Activated CD8-positive, alpha-beta memory T cell treated with anti-CD3 and anti-CD28 coated beads, Interleukin-2, amount 10 ng/mL, durations not matched to agents 7 days and 5 days (primary cell): ENCODE measurements around the gene KMT2C. TPM values are rescaled to one million over a fixed set of nuclear protein-coding genes. Genes with fewer than 3 reads are reported as not detected.

Experiments used
- ATAC-seq: fragments of 150-1000 bp; cut with Tn5 transposase; one replicate; pipeline ENCODE4 v1.10.0; 2021; ENCODE audit warnings: moderate library complexity
- CTCF ChIA-PET: fragments of 350-600 bp; sonication (Branson Sonifier 250); formaldehyde crosslinking; loops from one replicate; lab custom pipeline; 2021; ENCODE audit warnings: antibody characterized with exemption; lab: Charles Lee
- DNase-seq: peaks from one replicate; pipeline ENCODE4 v3.0.0-alpha.2; 2020
- H3K27ac Mint-ChIP-seq: one replicate; pipeline ENCODE4 v1.8.0; 2021; ENCODE audit warnings: mild to moderate bottlenecking, mixed read lengths
- H3K27me3 Mint-ChIP-seq: one replicate; pipeline ENCODE4 v1.8.0; 2021; ENCODE audit warnings: mixed read lengths
- H3K36me3 Mint-ChIP-seq: one replicate; pipeline ENCODE4 v1.8.0; 2021; ENCODE audit warnings: mild to moderate bottlenecking, mixed read lengths
- H3K4me1 Mint-ChIP-seq: one replicate; pipeline ENCODE4 v1.8.0; 2021; ENCODE audit warnings: mixed read lengths
- H3K4me3 Mint-ChIP-seq: one replicate; pipeline ENCODE4 v1.8.0; 2021; ENCODE audit warnings: mild to moderate bottlenecking, moderate library complexity, mixed read lengths
- H3K9me3 Mint-ChIP-seq: one replicate; pipeline ENCODE4 v1.8.0; 2022; ENCODE audit warnings: low read depth, mixed read lengths
- total RNA-seq, 2 experiments: library from RNA; stranded (reverse); gene quantifications; one replicate each; pipeline ENCODE4 v1.2.3, GENCODE V29; 2021

The KMT2C gene
- total RNA-seq, 2 experiments from 2014 or later = 58.2 to 86.6 TPM

DNA sequence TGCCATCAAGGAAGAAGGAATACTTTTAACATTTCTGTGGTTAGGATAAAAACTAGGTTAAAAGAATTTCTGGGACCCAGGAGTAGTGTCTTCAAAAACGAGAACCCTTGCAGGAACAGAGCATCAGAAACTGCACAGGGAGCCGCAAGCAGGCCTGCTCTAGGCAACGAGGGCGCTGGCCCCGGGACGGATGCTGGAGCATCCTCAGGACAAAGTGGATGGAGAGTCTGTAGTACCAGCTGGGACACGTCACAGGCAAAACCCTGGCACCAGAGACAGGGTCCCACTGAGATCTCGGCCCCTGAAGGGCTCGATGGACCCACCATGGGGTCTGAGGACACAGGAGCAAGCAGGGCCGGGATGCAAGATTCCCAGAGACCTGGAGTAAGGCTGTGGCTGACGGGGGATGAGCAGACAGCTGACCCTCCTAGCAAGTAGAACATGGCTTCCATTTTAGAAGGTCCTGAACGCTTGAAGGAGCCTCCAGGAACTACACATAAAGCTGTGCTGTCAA is 303.8 kb downstream of the KMT2C start:
- Mint-ChIP-seq H3K27me3 (no peaks in the 10 kb centered on the region), H3K36me3 (peaks cover 30% of the 10 kb centered on the region), H3K9me3 (peaks cover 4% of the 10 kb centered on the region), H3K27ac (no peak overlapping the region), H3K4me1 (no peaks in the 10 kb centered on the region), H3K4me3 (no peak overlapping the region)
- CTCF ChIA-PET = no interaction called here
- no peak for ATAC-seq
- no peak for DNase-seq

DNA sequence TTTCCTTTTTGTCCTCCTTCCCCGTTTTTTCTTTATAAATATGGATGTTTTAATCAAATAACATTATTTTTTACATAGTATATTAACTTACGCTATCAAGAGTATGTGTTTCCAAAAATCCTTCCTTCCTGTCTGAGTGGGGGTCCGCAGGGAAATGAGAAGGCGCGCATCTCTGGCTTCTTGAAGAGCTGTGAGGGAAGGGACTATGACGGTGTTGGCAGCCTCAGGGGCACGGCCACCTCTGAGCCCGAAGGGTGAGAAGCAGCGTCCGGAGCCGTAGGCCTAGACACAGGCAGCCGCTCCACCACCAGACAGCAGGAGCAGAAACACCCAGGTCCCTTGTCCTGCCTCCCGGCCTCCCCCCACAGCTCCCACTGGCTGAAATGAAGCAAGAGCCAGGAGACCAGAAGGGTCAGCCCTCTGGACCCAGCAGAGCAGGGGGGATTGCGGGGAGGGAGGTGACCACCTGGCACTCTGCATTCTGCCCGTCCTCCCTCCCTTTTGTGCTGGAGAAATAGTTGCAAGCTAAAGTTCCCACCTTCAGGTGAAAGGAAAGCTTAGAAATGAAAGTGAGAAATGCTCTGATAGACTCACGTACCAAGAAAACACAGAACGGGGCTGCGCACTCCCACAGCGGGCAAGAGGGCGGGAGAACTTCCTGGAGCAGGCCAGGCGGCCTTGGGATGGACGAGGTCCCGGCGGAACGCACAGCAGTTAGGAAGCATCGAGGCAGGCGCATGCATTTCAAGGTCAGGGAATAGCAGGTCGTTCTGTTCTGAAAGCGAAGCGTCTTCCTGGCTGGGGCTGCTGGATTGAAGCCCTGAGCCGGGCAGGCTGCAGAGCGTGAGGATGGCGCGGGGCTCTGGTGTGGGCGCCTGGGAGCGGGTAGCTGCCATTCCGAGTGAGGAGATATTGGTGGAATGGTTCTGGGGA is 304.9 kb downstream of the KMT2C start:
- H3K9me3 Mint-ChIP-seq = peaks cover 6% of the 10 kb centered on the region
- H3K4me3 Mint-ChIP-seq = no peak overlapping the region
- peaks cover 32% of the 10 kb centered on the region for H3K36me3 Mint-ChIP-seq
- ATAC-seq (no peak), DNase-seq (no peak)
- CTCF ChIA-PET = no interaction called here
- H3K4me1 Mint-ChIP-seq = no peaks in the 10 kb centered on the region
- H3K27ac Mint-ChIP-seq = no peak overlapping the region
- no peaks in the 10 kb centered on the region for H3K27me3 Mint-ChIP-seq

DNA sequence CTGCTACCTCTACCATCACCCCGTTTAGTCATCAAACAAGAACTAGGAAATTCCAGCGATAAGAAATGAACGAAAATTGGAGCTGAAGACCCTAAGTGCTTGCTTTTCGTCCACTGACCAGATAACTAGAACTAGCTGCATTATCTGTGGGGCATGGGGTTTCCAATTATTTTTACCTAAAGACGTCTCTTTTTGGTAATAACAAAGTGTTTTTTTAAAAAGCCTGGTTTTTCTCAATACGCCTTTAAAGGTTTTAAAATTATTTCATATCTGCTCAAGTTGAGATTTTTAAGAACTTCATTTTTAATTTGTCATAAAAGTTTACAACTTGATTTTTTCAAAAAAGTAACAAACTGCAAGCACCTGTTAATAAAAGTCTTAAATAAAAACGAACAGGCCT is 306.1 kb downstream of the KMT2C start:
- DNase-seq (no peak), ATAC-seq (no peak)
- peaks cover 41% of the 10 kb centered on the region for H3K36me3 Mint-ChIP-seq
- H3K27me3 Mint-ChIP-seq = no peaks in the 10 kb centered on the region
- no peak overlapping the region for H3K4me3 Mint-ChIP-seq
- peaks cover 10% of the 10 kb centered on the region for H3K9me3 Mint-ChIP-seq
- CTCF ChIA-PET = no interaction called here
- H3K4me1 Mint-ChIP-seq = no peaks in the 10 kb centered on the region
- no peak overlapping the region for H3K27ac Mint-ChIP-seq

DNA sequence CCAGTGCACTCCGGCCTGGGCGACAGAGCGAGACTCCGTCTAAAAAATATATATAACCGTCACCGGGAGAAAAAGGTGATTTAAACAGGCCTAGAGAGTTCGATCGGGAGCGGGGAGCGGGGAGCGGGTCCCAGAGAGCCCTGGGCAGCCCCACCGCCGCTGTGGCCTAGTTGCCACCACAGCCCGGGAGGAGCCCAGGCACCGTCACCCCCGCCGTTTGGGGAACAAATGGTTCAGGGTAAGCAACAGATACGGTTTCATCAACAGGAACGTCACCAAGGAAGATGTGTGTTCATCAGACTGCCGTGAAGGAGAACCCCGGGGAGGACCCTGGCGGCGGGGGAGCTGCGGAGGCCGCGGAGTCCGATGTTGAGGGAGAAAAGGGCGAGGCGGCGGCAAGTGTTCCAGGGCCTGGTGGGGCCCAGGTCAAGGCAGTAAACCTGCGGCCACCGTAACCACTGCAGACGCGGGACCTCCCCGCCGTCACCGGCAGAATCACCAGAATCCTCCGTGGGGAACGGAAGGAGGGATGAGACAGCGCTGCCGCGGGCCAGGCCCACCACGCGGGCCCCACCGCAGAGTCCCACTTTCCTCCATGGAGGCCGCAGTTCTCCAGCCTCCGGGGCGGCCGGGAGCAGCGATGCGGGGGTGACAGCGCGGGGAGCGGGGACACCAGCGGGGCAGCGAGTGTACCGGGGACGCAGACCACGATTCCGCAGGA is 306.9 kb downstream of the KMT2C start:
- H3K4me1 Mint-ChIP-seq = no peaks in the 10 kb centered on the region
- H3K27me3 Mint-ChIP-seq = no peaks in the 10 kb centered on the region
- CTCF ChIA-PET = no interaction called here
- no peak overlapping the region for H3K4me3 Mint-ChIP-seq
- no peak for DNase-seq
- peaks cover 48% of the 10 kb centered on the region for H3K36me3 Mint-ChIP-seq
- H3K9me3 Mint-ChIP-seq = peaks cover 16% of the 10 kb centered on the region
- no peak for ATAC-seq
- H3K27ac Mint-ChIP-seq = no peak overlapping the region

DNA sequence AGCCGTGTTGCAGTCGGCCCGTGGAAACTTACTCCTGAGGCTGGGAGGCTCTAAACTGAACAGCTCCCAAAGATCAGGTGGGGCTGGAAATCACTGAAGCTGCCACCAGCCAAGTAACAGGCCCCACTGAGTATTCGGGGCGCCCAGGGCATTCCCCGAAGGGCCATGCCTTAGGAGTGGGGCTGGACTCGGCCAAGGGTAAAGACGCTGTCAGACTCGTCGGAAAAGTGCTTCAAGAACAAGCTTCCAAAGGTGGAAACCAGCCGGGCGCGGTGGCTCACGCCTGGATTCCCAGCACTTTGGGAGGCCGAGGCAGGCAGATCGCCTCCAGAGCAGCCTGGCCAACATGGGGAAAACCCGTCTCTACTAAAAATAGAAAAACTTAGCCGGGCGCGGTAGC is 307.6 kb downstream of the KMT2C start:
- Mint-ChIP-seq H3K4me1 (no peaks in the 10 kb centered on the region), H3K27me3 (no peaks in the 10 kb centered on the region), H3K4me3 (no peak overlapping the region), H3K27ac (no peak overlapping the region), H3K9me3 (peaks cover 16% of the 10 kb centered on the region), H3K36me3 (peaks cover 52% of the 10 kb centered on the region)
- DNase-seq = no peak
- no peak for ATAC-seq
- CTCF ChIA-PET = no interaction called here

DNA sequence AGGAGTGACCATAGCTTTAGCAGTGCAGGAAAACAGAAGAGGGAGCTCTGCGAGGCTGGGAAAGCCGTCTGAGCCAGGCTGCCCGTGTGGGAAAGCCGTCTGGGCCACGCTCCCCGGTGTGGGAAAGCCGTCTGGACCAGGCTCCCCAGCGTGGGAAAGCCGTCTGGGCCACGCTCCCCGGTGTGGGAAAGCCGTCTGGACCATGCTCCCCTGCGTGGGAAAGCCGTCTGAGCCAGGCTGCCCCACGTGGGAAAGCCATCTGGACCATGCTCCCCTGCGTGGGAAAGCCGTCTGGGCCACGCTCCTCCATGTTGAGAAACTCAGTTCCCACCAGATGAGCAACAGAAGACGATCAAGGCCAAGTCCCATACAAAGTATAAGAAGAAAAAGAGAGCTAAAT is 308.6 kb downstream of the KMT2C start:
- CTCF ChIA-PET = interaction anchor here (0.7 to 1.1 kb wide), 2 partner anchors 8 to 32 kb away, joined by 3 to 4 read pairs; no protein-coding TSS in a partner anchor
- H3K36me3 Mint-ChIP-seq = peaks cover 63% of the 10 kb centered on the region
- H3K27me3 Mint-ChIP-seq = no peaks in the 10 kb centered on the region
- peaks cover 19% of the 10 kb centered on the region for H3K9me3 Mint-ChIP-seq
- no peaks in the 10 kb centered on the region for H3K4me1 Mint-ChIP-seq
- ATAC-seq (no peak), DNase-seq (no peak)
- H3K4me3 Mint-ChIP-seq = no peak overlapping the region
- H3K27ac Mint-ChIP-seq = no peak overlapping the region

GRCh38 chr7:152126741-152127140 is 309.1 kb downstream of the KMT2C start:
- ATAC-seq = no peak
- Mint-ChIP-seq H3K36me3 (peaks cover 67% of the 10 kb centered on the region), H3K27me3 (no peaks in the 10 kb centered on the region), H3K27ac (no peak overlapping the region), H3K4me3 (no peak overlapping the region), H3K4me1 (no peaks in the 10 kb centered on the region), H3K9me3 (peaks cover 19% of the 10 kb centered on the region)
- CTCF ChIA-PET = interaction anchor here (1.1 kb wide), 1 partner anchor 9 kb away, joined by 4 read pairs; no protein-coding TSS in a partner anchor
- DNase-seq = no peak

DNA sequence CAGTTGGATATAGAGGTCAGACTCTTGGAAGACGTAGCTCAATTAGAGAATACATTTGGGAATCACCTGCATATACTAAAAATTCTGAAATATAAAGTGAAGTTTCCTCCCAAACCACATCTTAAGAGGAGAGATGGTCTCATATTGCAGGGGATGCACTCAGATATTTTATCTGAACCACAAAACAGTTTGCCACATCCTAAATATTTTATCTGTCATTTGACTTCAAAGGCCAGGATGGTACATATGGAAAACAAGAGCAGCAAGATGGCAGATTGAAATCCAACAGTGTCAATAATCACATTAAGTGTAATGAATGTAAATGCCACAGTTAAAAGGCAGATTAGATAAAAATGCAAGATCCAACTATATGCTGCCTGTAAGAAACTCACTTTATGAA is 313.3 kb downstream of the KMT2C start:
- Mint-ChIP-seq H3K9me3 (peaks cover 18% of the 10 kb centered on the region), H3K27ac (no peak overlapping the region), H3K27me3 (no peaks in the 10 kb centered on the region), H3K4me3 (no peak overlapping the region), H3K4me1 (no peaks in the 10 kb centered on the region), H3K36me3 (peaks cover 78% of the 10 kb centered on the region)
- DNase-seq (no peak), ATAC-seq (no peak)
- CTCF ChIA-PET = no interaction called here

DNA sequence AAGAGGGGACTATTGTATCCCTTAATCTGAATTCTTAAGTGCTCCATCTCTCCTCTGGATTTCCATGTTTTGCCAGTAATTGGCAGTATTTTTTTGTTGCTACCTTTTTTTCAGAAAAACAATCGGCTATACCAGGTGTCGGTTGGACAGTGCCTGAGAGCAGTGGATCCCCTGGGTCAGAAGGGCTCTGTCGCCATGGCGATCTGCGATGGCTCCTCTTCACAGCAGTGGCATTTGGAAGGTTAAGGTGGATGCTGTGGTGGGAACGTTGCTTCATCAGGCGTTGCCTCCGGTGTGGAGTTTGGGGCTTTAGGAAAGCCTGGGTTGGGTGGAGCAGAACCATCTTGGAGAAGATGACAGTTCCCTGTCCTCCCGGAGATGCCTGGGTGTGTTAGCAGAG is 314.4 kb downstream of the KMT2C start:
- no peak overlapping the region for H3K27ac Mint-ChIP-seq
- H3K9me3 Mint-ChIP-seq = peaks cover 13% of the 10 kb centered on the region
- H3K4me1 Mint-ChIP-seq = no peaks in the 10 kb centered on the region
- H3K27me3 Mint-ChIP-seq = no peaks in the 10 kb centered on the region
- H3K36me3 Mint-ChIP-seq = peaks cover 73% of the 10 kb centered on the region
- DNase-seq = no peak
- CTCF ChIA-PET = no interaction called here
- H3K4me3 Mint-ChIP-seq = no peak overlapping the region
- ATAC-seq = no peak

GRCh38 chr7:152120776-152121175 is 315.0 kb downstream of the KMT2C start:
- no peak for DNase-seq
- H3K4me3 Mint-ChIP-seq = no peak overlapping the region
- peaks cover 13% of the 10 kb centered on the region for H3K9me3 Mint-ChIP-seq
- H3K27ac Mint-ChIP-seq = no peak overlapping the region
- H3K27me3 Mint-ChIP-seq = no peaks in the 10 kb centered on the region
- no peaks in the 10 kb centered on the region for H3K4me1 Mint-ChIP-seq
- no peak for ATAC-seq
- CTCF ChIA-PET = no interaction called here
- H3K36me3 Mint-ChIP-seq = peaks cover 74% of the 10 kb centered on the region

DNA sequence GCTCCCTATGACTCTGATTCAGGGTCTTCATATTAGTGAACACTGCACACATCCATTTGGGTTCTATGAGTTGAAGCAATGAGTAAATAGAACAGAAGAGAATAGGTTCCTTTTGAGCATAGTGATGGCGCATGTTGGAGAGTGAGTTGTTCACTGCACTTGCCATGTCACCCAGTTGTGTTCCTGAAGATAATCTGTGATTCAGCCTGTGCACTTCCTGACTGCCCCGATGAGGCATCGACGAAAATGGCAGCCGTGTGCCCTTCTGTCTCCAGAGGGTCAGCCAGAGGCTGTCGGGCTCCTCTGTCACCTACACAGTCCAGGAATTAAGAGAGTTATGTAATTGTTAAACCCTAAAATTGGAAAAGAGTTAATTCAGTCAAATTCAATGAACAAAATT is 315.6 kb downstream of the KMT2C start:
- Mint-ChIP-seq H3K27ac (no peak overlapping the region), H3K9me3 (peaks cover 13% of the 10 kb centered on the region), H3K4me1 (no peaks in the 10 kb centered on the region), H3K36me3 (peaks cover 73% of the 10 kb centered on the region), H3K4me3 (no peak overlapping the region), H3K27me3 (no peaks in the 10 kb centered on the region)
- DNase-seq = no peak
- CTCF ChIA-PET = no interaction called here
- ATAC-seq = no peak

DNA sequence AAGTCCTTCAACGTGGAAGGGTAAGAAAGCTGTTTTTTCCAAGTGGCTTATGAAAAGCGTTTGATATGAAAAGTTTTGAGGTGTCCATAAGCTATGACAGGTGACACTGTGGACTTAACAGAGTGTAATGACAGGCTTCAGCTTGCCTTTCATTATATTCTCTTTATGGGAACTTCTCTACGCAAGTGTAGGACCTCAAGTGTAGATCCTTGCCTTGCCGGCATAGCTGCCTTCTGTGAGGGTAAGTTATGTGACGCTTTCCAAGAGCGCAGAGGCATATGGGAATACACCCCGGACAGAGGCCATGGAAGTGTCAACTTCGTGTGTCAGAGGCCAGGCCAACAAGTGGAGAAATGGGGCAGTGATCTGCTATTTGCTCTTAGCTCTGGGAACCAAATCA is 318.4 kb downstream of the KMT2C start:
- CTCF ChIA-PET = no interaction called here

DNA sequence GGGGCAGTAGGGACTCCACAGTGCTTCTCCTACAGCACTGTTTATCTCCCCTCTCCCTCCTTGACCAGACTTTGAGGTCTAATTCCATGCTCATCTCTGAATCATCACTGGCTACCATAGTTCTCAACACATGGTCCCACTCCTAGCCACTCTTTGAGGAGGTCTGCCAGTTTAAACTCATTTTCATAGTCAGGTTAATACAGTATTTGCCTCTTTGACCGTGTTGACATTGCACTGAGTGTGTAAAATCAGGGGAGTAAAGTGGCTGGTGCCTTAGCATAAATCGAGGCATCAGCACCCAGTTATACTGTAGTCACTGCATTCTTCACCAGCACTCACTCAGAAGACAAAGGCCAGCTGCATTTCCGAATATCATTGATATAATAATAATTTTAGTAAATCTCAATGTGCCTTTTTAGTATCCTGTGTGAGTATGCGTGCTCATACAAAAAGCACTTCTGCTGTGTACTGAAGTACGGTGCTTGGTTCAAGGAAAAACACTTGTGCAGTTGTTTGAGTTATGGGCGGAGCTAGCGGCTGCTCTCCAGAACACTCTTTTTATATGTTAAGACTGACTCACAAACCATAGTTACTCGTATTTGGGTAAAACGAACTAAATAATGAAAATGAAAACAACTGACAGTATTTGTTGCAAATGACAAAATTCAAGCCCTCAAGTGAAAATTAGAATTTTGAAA is 320.6 kb downstream of the KMT2C start:
- ATAC-seq = no peak
- H3K36me3 Mint-ChIP-seq = peaks cover 49% of the 10 kb centered on the region
- no peak overlapping the region for H3K27ac Mint-ChIP-seq
- H3K4me1 Mint-ChIP-seq = no peaks in the 10 kb centered on the region
- DNase-seq = no peak
- no peak overlapping the region for H3K4me3 Mint-ChIP-seq
- H3K27me3 Mint-ChIP-seq = no peaks in the 10 kb centered on the region
- CTCF ChIA-PET = no interaction called here
- no peaks in the 10 kb centered on the region for H3K9me3 Mint-ChIP-seq

More for the DNA sequence above, 318.4 kb downstream of the KMT2C start:
- H3K9me3 Mint-ChIP-seq = no peaks in the 10 kb centered on the region
- no peak overlapping the region for H3K27ac Mint-ChIP-seq
- DNase-seq (no peak), ATAC-seq (no peak)
- H3K4me3 Mint-ChIP-seq = no peak overlapping the region
- no peaks in the 10 kb centered on the region for H3K27me3 Mint-ChIP-seq
- H3K36me3 Mint-ChIP-seq = peaks cover 64% of the 10 kb centered on the region
- no peaks in the 10 kb centered on the region for H3K4me1 Mint-ChIP-seq
